Keratinocyte (primary cell): ENCODE results near the gene CD8B.
"Not testable (repeated sequence)": the region's sequence is repeated elsewhere in the genome, so short reads cannot be mapped to it uniquely, and the experiment has no call there.

Experiments used
- CTCF ChIP-seq, 3 experiments: IDR thresholded peaks in 1 of 3; conservative IDR thresholded peaks in 1 of 3; optimal IDR thresholded peaks in 1 of 3; 2 replicates in 2 of 3; 3 replicates in 1 of 3; pipeline versions ENCODE3 to v1.5.1; 2011; ENCODE audit warnings: low read length in 3 of 3, mild to moderate bottlenecking in 3 of 3, moderate library complexity in 2 of 3, control low read depth in 1 of 3, inconsistent platforms in 1 of 3; ENCODE audit not compliant: insufficient read depth in 2 of 3; ENCODE audit errors: extremely low read depth in 1 of 3
- EZH2 ChIP-seq: IDR thresholded peaks from one replicate; pipeline ENCODE4 v1.6.1; 2012; ENCODE audit warnings: inconsistent platforms, mild to moderate bottlenecking, low read length, moderate library complexity

- not testable (repeated sequence) for TF ChIP-seq CTCF (optimal IDR thresholded peaks at IDR 0.05 in 1 of 3, IDR thresholded peaks at IDR 0.05 in 1 of 3, conservative IDR thresholded peaks at IDR 0.05 in 1 of 3; ENCODE audit: extremely low read depth in 1 of 3, insufficient read depth in 2 of 3, low read length in 3 of 3); EZH2
These were observed 39.0 kb upstream of the CD8B start for GRCh38 chr2:86900687-86901086.
